ENCODE data around the gene UBASH3A.

DNA sequence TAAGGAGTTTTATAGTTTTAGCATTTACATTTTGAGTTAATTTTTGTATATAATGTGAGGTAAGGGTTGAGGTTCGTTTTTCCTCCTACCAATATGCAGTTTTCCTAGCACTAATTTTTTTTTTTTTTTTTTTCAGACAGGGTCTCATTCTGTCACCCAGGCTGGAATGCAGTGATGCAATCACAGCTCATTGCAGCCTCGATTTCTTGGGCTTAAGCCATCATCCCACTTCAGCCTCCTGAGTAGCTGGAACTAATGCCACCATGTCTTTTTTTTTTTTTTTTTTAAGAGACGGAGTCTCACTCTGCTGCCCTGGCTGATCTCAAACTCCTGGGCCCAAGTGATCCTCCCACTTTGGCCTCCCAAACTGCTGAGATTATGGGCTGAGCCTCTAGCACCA, 2.5 kb upstream of the UBASH3A start:
- no peak for TF ChIP-seq POLR2A (IDR thresholded peaks at IDR 0.05)
- TF ChIP-seq, protein P1, sequence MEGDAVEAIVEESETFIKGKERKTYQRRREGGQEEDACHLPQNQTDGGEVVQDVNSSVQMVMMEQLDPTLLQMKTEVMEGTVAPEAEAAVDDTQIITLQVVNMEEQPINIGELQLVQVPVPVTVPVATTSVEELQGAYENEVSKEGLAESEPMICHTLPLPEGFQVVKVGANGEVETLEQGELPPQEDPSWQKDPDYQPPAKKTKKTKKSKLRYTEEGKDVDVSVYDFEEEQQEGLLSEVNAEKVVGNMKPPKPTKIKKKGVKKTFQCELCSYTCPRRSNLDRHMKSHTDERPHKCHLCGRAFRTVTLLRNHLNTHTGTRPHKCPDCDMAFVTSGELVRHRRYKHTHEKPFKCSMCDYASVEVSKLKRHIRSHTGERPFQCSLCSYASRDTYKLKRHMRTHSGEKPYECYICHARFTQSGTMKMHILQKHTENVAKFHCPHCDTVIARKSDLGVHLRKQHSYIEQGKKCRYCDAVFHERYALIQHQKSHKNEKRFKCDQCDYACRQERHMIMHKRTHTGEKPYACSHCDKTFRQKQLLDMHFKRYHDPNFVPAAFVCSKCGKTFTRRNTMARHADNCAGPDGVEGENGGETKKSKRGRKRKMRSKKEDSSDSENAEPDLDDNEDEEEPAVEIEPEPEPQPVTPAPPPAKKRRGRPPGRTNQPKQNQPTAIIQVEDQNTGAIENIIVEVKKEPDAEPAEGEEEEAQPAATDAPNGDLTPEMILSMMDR (IDR thresholded peaks at IDR 0.05), result no peak
